SK-N-DZ (cell line): Measurements from ENCODE around the gene FOXRED2.
"Not testable (repeated sequence)": the region's sequence is repeated elsewhere in the genome, so short reads cannot be mapped to it uniquely, and the experiment has no call there.

Experiments used
- DNase-seq: peaks from one replicate; pipeline ENCODE4 v3.0.0-alpha.2; 2015; ENCODE audit warnings: low spot score

Gene FOXRED2

GRCh38 chr22:36470162-36470993 is 36.5 kb downstream of the FOXRED2 start:
- DNase-seq = peak; percentile 74

- no peak for DNase-seq
Observed at GRCh38 chr22:36469094-36469710, 37.6 kb downstream of the FOXRED2 start.

- no peak for DNase-seq
Observed at GRCh38 chr22:36467946-36468345, 38.9 kb downstream of the FOXRED2 start.

- DNase-seq = no peak
Observed at GRCh38 chr22:36467042-36467810, 39.6 kb downstream of the FOXRED2 start.

GRCh38 chr22:36466258-36466657 is 40.6 kb downstream of the FOXRED2 start:
- DNase-seq = no peak

GRCh38 chr22:36465232-36466021 is 41.4 kb downstream of the FOXRED2 start:
- no peak for DNase-seq

GRCh38 chr22:36464715-36465231 is 42.1 kb downstream of the FOXRED2 start:
- no peak for DNase-seq

- no peak for DNase-seq
Observed at GRCh38 chr22:36463783-36464184, 43.1 kb downstream of the FOXRED2 start.

GRCh38 chr22:36461665-36462649 is 44.9 kb downstream of the FOXRED2 start:
- DNase-seq = no peak

GRCh38 chr22:36460202-36460601 is 46.6 kb downstream of the FOXRED2 start:
- no peak for DNase-seq

- no peak for DNase-seq
Observed at GRCh38 chr22:36457688-36458450, 49.0 kb downstream of the FOXRED2 start.

- no peak for DNase-seq
Observed at GRCh38 chr22:36456464-36456845, 50.4 kb downstream of the FOXRED2 start.

GRCh38 chr22:36455571-36456463 is 51.0 kb downstream of the FOXRED2 start:
- no peak for DNase-seq

GRCh38 chr22:36454916-36455570 is 51.8 kb downstream of the FOXRED2 start:
- peak; percentile 94 for DNase-seq

- DNase-seq = no peak
Observed at GRCh38 chr22:36453855-36454378, 52.9 kb downstream of the FOXRED2 start.

GRCh38 chr22:36452978-36453607 is 53.7 kb downstream of the FOXRED2 start:
- DNase-seq = not testable (repeated sequence)
